RPMI7951 (cell line): Measurements from ENCODE around the gene EPB41L4A. TPM values are rescaled to one million over a fixed set of nuclear protein-coding genes. Genes with fewer than 3 reads are reported as not detected.
A peak's percentile ranks its signal among the peaks of the same experiment; 100 is the strongest.
"Not testable (repeated sequence)": the region's sequence is repeated elsewhere in the genome, so short reads cannot be mapped to it uniquely, and the experiment has no call there.

ENCODE experiments used
- DNase-seq: peaks from one replicate; pipeline ENCODE4 v3.0.0-alpha.2; 2012; ENCODE audit warnings: low read depth
- total RNA-seq: library from RNA; depleted of rRNA; stranded (reverse); fragments of >200 nt; shearing (Covaris generic); gene quantifications from 2 replicates; pipeline ENCODE4 v1.2.3, GENCODE V29; 2014

EPB41L4A gene
- total RNA-seq, 1 experiment from 2014 or later, result 0.12 TPM

DNA sequence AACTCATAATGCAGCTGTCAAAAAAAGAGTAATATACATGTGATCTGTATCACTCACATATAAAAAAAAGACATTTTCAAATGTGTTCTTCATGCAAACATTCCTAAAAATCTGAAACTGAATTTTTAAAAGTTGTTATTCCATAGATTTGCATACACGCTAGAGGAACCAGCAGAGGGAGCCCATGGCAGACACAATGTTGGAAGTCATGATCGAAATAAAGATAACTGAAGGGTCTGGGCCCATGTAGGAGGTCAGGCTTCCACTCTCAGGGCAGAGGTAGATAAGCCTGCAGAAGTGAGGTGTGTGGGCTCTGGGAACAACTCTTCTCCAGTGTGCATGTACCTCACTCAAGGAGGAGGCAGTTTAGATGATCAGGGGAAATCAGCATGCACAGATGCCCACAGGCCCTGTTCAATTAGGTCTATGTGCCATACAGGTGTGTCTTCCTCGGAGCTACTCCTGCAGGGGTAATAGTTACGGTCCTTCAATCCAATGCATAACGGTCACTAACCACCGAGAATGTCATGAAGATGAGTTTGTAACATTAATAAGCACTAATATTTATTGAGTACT, 208.6 kb downstream of the EPB41L4A start:
- peak; percentile 14 for DNase-seq

DNA sequence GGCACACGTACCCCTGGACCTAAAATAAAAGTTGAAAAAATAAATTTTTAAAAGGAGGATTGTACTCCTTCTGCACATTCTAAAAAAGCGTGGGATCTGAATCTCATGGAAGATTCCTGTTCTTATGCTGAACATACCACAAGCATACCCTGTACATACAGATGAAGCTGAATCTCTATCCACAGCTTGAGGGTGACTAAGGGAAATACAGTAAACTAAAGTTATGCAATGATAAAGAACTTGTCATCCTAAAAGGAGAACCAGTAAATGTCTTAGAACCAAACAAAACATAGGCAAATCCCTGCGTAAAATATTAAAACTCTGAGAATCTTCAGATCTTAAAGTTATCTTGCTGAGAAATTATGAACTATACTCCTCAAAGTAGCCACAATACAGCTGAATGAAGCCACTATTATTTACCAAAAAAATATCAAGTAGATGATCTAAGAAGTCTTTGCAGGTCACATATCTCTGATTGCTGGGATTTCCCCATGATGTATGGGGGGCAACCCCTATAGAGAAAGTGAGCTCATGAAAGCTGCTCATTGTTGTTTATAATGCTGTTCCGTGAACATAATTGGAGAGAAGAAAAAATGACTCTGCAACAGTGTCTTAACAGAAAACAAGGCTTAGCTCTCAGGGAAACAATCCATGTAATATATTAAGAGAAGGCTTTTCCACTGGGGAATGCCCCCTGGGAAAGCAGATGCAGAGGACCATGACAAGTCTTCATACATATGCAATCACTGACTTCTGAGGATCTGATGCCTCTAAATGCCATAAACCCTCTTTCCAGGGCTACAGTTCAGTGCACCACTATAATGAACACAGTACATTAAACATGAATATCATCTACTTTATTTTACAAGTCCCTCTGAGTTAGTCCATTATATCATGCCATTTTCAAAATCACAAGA, 210.1 kb downstream of the EPB41L4A start:
- peak; percentile 5 for DNase-seq

DNA sequence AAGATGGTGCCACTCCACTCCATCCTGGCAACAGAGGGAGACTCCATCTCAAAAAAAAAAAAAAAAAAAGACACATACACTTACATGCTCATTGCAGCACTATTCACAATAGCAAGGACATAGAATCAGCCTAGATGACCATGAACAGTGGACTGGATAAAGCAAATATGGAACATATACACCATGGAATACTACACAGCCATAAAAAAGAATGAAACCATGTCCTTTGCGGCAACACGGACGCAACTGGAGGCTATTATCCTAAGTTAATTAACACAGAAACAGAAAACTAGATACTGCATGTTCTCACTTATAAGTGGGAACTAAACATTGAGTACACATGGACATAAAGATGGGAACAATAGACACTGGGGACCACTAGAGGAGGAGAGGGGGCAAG, 210.9 kb downstream of the EPB41L4A start:
- not testable (repeated sequence) for DNase-seq

DNA sequence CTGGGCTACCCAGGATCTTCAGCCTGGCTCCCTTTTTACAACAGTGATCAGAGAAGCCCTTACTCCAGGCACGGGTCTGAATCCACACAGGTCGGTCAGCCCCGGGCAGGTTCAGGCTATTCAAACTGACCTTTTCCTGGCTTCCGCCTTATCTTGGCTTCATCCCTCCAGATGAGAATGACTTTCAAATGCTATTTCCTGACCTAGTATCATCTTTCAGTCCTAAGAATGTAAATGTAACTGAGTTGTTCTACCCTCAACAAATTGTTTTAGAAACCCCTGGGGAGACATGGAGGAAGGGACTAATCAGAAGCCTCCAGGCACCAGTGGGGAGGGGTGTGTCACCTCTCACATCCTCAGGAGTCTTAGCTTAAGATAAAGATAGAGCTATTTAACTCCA, 213.2 kb downstream of the EPB41L4A start:
- no peak for DNase-seq

DNA sequence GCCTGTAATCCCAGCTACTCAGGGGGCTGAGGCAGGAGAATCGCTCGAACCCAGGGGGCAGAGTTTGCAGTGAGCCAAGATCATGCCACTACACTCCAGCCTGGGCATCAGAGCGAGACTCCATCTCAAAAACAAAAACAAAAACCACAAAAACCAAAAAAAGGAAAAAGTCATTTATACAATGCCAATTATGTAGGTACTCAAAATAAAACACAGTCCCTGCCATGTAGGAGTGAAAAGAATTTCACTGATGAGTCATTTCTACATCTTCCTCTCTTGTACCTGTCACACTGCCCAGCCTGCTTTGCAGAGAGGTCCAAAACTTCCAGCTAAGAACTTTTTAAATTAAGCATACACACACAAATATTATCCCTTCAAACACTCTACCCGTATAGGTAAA, 215.8 kb downstream of the EPB41L4A start:
- no peak for DNase-seq

DNA sequence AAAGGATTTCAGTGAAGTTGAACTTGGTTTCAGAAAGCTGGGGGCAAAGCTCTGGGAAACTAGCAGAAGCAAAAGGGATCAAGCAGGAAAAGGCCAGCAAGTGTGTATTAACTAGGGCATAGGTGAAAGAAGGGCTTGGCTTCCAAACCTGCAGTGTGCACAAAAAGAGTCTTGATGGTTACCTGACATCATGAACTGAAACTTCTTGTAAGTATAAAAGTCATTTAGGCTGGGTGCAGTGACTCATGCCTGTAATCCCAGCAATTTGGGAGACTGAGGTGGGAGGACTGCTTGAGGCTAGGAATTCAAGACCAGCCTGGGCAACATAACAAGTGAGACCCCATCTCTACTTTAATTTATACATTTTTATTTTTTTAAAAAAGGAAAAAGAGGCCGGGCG, 216.4 kb downstream of the EPB41L4A start:
- no peak for DNase-seq

DNA sequence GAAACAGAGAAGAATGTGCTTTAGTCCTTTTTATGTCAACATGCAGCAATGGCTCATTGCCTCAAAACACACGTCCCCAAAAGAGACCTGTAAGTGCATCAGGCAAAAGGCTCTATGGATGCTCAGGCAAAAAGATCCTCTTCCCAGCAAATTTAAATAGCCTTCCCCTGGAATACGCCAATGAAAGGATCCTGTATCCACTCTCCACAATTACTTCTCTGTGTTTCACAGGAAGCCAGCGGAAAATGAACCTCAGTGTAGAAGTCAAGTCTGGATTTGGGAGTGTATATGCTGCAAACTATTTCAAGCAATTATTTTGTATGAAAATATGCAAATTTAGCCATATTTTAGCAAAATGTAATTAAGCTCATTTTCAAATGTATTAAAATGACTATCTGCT, 217.9 kb downstream of the EPB41L4A start:
- DNase-seq, result no peak

DNA sequence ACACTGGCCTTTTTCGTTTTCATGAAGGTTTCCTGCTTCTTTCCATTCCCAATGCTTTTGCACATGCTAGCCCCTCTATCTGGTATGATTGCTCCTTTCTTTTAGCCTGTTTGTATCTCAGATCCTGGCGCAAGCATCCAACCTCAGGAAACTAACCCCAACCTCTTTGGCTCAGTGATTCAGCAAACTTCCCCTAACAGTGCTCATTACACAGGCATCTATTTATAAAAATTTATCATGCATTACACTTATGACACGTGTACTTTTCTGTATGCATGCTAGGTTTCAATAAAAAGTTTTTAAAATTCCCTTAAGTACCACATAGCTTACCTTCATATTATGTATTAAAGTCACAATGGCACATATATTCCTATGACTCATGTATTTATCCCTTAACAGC, 218.9 kb downstream of the EPB41L4A start:
- DNase-seq, result no peak

DNA sequence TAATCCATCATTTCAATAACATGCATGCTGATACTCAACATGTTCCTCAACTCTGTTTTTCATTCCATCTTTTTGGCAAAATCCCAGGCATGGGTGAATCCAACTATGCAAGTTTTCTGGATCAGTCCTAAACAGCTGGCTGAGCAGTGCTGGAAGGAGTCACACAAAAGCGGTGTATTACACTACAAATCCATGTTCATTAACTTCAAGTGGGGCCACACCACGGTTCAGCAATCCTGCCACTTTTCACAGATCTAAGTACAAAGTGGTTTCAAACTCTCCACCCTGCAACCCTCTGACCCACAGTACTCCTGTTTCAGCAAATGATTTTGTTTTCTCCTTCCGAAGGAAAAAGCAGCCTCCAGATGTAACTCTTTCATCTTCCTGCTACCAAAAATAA, 222.5 kb downstream of the EPB41L4A start:
- no peak for DNase-seq

DNA sequence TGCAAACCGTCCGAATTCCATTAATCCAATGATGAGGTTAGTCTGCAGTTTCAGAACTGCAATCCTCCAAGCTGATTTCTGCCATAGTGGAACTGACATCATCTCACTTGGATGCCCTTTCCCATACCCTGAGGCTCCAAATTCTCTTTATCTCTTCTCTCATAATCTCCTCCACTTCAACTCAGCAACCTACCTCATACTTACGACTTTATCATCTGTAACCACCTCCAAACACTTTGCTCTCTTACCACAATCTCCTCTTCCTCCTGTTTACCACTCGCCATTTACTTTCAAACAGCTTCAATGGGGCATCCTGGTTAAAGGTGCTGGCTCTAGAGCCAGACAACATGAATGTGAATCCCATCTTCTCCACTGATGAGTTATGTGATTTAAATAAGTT, 223.2 kb downstream of the EPB41L4A start:
- DNase-seq, result no peak

DNA sequence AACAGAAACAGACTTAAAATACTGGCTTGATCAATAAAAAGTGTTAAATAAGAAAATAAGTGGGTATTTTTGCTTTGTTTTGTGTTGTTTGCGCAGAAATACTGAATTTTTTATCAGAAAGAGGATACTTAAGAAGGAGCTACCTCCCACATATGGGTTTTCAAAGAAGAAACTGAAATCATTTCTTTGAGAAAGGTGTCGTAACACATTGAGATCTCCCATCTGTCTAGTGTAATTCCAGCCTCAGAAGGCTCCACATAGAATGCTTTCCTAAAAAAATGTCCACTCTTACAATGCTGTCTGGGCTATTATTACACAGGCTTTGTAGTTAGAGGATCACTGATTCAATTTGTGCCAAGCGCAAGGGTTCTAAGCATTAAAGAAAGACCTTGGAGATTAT, 226.2 kb downstream of the EPB41L4A start:
- DNase-seq, result no peak

DNA sequence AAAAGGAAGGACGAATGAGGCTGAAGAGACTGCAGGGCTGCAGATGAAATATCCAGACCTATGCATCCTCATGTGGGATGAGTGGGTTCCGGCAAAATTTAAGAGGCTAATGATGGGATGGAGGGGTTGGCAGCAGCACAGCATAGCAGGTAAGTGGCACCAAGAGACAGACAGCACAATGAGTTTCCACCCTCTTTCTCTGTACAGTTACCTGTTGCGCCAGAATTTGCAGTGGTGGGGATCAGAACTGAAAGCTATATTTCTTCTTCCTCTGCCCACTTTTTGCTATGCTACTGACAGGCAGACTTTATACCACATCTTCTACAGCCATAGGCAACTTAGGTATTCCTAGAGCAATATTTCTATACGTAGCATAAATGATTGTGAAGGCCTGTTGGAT, 227.0 kb downstream of the EPB41L4A start:
- no peak for DNase-seq

DNA sequence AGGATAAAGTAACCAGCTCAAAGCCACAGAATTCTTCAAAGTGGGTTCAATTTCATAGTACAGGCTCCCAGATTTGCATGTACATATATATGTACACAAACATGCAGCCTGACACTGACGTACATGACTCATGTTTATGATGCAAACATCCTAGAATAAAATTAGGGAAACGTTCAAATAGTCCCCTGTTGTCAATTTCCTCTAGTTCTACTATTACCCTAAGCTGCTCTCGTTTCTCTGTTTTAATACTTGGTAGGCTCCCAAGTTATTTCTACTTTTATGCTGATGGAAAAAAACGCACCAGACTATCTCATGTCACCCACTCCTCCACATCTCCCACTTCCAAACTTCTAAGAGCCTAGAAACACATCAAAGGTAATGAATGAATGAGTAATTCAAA, 229.7 kb downstream of the EPB41L4A start:
- DNase-seq, result no peak

DNA sequence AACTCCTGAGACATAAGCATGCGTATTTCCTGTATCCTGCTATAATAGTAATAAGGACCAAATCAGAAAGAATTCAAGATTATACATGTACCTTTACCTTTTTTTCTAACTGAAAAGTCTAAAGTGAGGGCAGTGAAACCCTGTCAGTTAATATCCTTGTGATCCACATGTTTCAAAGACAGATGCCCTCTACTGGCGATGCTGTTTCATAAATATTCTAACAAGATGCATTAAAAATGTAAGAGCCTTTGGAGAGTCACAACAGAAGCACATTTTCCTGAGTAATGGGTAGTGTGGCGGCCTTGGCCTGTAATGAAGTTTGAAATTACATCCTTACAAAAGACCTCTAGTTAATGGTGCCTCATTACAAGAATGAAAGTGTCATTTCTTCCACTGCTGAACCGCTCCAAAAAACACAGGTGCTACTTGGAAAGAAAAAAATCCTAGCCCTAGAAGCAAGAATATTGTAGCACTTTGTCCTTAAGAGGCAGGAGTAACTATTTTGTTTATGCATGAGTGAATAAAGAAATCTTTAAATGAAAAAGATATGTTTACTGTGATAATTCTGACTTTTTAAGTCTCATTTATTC, 232.6 kb downstream of the EPB41L4A start:
- peak; percentile 46 for DNase-seq

DNA sequence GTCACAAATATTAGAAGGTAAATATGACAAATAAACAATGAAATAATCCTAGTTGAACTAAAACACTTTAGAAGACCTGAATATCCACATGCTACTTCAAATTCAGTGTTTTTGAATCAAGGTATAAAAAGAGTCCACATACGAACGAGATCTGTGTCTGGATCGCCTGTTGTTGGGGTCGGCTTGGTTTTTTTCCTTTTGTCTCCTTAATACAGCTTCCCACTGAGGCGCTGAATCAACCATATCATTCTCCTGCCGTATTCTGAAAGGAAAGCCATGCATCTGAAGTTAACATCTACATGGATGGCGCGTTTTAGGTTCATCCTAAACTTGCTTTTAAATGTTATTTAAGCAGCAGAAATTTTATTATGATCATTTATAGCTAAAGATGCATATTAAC, 235.2 kb downstream of the EPB41L4A start:
- no peak for DNase-seq

DNA sequence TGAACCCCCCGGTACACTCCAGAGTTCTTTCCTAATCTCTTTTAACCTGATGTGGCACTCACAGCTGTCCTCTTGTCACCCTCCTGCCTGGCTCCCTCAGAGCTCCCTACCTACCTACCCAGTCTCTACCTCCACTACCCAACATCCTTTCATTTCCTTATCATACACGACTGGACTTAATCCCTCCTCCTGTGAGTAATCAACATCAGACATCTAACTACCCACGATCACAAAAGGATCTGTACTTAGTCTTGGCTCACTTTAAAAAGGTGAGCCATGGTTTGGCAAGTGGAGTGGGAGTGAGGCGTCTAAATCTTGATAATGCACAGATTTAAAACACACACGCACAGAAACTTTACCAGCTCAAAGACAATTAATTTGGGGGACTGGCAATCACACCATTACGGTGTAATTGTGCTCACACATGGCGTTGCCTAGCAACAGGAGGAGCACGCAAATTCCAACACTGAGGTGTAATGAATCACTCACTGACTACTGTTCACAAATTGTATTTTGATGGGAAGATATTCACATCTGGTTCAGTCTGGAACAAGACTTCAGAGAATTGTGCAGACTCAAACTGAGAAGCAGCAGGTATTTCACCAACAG, 235.9 kb downstream of the EPB41L4A start:
- peak; percentile 43 for DNase-seq

DNA sequence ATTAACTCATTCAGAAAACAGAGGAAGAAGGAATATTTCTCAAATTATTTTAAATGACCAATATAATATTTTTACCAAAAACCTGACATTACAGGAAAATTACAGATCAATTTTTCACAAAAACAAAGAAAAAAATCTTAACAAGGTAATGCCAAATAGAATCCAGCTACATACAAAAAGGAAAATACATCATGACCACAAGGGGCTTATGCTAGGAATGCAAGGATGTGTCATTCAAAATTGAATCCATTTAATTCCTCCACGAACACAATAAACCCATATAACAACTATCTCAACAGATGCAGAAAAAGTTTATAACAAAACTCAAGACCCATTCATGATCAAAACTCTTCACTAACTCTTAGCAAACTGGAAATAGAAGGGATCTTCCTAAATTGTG, 239.8 kb downstream of the EPB41L4A start:
- no peak for DNase-seq

DNA sequence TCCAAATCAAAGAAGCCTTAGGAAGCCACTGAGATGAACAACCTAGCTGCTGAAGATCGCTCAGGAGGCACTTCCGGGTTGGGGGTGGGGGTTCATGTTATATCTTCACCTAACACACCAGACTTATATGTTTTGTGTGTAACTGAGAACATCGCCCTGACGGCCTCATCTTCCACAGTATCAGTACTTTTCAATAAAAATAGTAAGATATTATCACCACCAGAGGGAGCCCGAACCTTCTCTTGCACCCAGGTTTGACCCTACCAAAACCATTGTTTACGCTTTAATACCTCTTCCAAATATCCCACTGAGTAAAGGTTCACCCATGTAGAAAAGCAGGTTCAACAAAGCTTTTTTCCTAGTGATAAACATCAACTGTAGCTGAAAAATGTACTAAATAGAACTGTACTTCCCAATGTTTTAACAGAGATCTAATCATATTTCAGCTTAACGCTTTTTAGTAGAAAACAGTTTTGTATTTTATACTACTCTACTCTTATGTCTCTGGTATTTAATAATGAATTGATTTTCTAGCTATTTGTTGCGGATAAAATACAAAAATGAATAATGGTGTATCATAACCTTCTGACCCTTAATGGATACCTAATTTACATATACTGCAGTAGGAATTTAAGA, 244.0 kb downstream of the EPB41L4A start:
- DNase-seq, result peak; percentile 43

DNA sequence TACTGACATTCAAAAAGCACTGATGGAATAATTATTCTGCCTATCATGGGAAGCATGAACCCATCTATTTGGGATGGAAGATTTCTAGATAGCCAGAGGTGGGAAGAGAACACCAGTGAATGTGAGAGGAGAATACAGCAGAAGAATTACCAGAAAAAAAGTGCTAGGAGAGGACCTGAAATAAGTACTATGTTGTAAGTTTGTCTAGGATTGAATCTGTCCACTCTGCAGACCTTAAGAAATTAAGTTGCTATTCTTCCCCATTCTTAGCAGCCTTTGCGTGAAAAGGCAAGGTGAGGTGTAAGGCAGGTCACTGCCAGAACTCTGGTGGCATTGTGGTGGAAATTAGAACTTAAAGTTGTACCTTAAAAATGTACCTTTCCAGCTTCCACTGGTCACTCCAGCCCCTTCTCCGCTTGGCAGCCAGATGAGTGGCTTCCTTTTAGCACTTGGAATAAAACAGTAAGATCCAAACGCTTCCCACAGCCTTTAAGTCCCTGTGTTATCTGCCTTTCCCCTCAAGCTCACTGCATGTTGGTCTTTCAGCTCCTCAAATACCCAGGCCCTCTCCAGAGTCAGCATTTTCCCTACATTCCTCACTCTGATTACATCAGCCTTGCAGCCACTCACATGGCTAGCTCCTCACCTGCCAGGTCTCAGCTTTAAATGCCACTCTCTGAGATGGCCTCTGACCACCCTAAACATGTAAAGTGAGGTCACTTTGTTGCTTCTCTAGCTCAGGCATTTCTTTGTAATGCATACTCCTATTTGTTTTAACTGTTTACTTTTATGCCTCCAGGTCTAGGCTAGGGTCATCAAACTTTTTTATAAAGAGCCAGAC, 253.0 kb downstream of the EPB41L4A start:
- DNase-seq, result no peak

DNA sequence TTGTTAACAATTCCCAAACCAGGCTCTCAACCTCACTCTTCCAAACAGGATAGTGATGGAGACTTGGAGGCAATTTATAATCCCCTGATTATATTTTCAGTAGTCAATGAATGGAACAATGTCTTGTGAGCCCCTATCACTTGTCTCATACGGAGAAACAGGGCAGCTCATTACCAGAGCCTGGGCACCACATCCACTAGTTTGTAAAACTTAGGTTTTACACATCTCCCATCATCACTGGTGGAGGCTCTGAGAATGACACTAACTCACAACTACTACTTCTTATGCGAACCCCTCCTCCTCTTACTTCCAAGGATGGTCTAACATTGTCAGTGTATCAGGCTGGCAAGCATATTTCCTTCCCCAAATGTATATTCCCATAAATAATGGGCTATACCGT, 253.7 kb downstream of the EPB41L4A start:
- DNase-seq, result no peak

DNA sequence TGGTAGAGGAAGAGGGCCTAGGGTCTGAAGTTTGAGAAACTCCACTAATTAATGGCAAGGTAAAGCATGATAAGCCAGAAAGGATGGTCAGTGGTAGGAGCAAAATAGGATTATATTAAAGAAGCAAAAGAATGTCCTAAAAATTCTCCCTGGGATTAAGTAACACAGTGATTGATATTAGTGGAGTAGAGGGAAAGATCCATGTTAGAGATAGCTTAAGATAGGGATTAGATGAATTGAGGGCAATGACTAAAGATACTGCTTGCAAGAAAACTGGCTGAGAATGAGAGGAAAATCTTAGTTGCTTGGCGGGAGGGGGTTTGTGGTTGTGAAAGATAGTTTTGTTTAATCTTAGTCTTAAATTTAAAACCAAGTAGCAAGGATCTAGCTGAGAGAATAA, 255.6 kb downstream of the EPB41L4A start:
- DNase-seq, result no peak
